K562 (cell line): ENCODE data around the gene PRSS57. TPM values are rescaled to one million over a fixed set of nuclear protein-coding genes. Genes with fewer than 3 reads are reported as not detected.

ENCODE experiments used
- CBX1 ChIP-seq: sonication (generic); IDR thresholded peaks from 2 replicates; pipeline ENCODE4 v1.6.1; 2016; ENCODE audit warnings: antibody characterized with exemption, low read depth, mild to moderate bottlenecking
- CHD1 ChIP-seq: fragments of 200-600 bp; sonication (generic); IDR thresholded peaks from one replicate; pipeline ENCODE4 v1.6.1; 2012; ENCODE audit warnings: mild to moderate bottlenecking, moderate library complexity, low read length, inconsistent platforms
- E2F6 ChIP-seq, 2 experiments: IDR thresholded peaks; 2 replicates each; pipeline ENCODE4 v1.6.1; 2011; ENCODE audit warnings: borderline replicate concordance in 1 of 2, control low read depth in 1 of 2, low read depth in 1 of 2, low read length in 1 of 2, mild to moderate bottlenecking in 1 of 2, mixed read lengths in 1 of 2, moderate library complexity in 1 of 2; ENCODE audit not compliant: insufficient read depth in 1 of 2, insufficient read length in 1 of 2, poor library complexity in 1 of 2, severe bottlenecking in 1 of 2; ENCODE audit errors: extremely low read depth in 1 of 2
- ELF2 ChIP-seq: fragments of 250-450 bp; sonication (Bioruptor Pico); IDR thresholded peaks from 2 replicates; pipeline ENCODE4 v1.5.0; 2021; ENCODE audit warnings: mild to moderate bottlenecking
- EP300 ChIP-seq: IDR thresholded peaks from 2 replicates; pipeline ENCODE4 v1.6.1; 2012; ENCODE audit warnings: low read length, improper control_type of control experiment
- KDM5B ChIP-seq: fragments of 200-600 bp; sonication (generic); IDR thresholded peaks from 2 replicates; pipeline ENCODE4 v1.6.1; 2012; ENCODE audit warnings: low read depth, mild to moderate bottlenecking, moderate library complexity, low read length, control low read depth, inconsistent platforms; ENCODE audit not compliant: insufficient replicate concordance
- MBD2 ChIP-seq: sonication (generic); IDR thresholded peaks from 2 replicates; pipeline ENCODE4 v1.6.1; 2016; ENCODE audit warnings: low read depth, borderline replicate concordance
- MTA3 ChIP-seq: fragments of 450-650 bp; formaldehyde crosslinking; IDR thresholded peaks from 2 replicates; pipeline ENCODE4 v1.6.1; 2017; ENCODE audit warnings: mild to moderate bottlenecking, borderline replicate concordance
- NRF1 ChIP-seq, 2 experiments: fragments of 450-650 bp; IDR thresholded peaks in 1 of 2; conservative IDR thresholded peaks in 1 of 2; 2 replicates each; pipeline ENCODE4 v1.6.1; 2014; ENCODE audit warnings: mild to moderate bottlenecking in 2 of 2
- POLR2AphosphoS5 ChIP-seq: IDR thresholded peaks from 2 replicates; pipeline ENCODE4 v1.6.1; 2011; ENCODE audit warnings: mild to moderate bottlenecking, low read depth, low read length, moderate library complexity; ENCODE audit not compliant: control insufficient read depth, insufficient read depth
- SP1 ChIP-seq: sonication (generic); formaldehyde crosslinking; IDR thresholded peaks from 2 replicates; pipeline ENCODE4 v1.8.1; 2022; ENCODE audit warnings: mild to moderate bottlenecking, missing genetic modification reagents
- SPI1 ChIP-seq: IDR thresholded peaks from 2 replicates; pipeline ENCODE4 v1.6.1; 2011; ENCODE audit warnings: low read depth, low read length, control low read depth, borderline replicate concordance
- STAG1 ChIP-seq: sonication (generic); formaldehyde crosslinking; IDR thresholded peaks from 2 replicates; pipeline ENCODE4 v1.5.0; 2020; ENCODE audit warnings: missing genetic modification reagents, borderline replicate concordance
- TAF1 ChIP-seq: IDR thresholded peaks from 2 replicates; pipeline ENCODE4 v1.6.1; 2011; ENCODE audit warnings: mild to moderate bottlenecking, low read length, moderate library complexity; ENCODE audit not compliant: insufficient read depth, control insufficient read depth, severe bottlenecking; ENCODE audit errors: extremely low read depth
- YY1 ChIP-seq, 3 experiments: IDR thresholded peaks; 2 replicates each; pipeline ENCODE4 v1.6.1; 2011; ENCODE audit warnings: low read length in 2 of 3, mild to moderate bottlenecking in 2 of 3, moderate library complexity in 2 of 3, borderline replicate concordance in 1 of 3, control low read depth in 1 of 3, low read depth in 1 of 3; ENCODE audit not compliant: insufficient read depth in 3 of 3, insufficient replicate concordance in 2 of 3, control insufficient read depth in 1 of 3, insufficient read length in 1 of 3; ENCODE audit errors: extremely low read depth in 1 of 3
- ZBTB7A ChIP-seq: IDR thresholded peaks from 2 replicates; pipeline ENCODE4 v1.6.1; 2011; ENCODE audit warnings: low read depth, mild to moderate bottlenecking, low read length, moderate library complexity, borderline replicate concordance; ENCODE audit not compliant: control insufficient read depth
- polyA plus RNA-seq, 8 experiments: library from polyadenylated mRNA; depleted of rRNA in 4 of 8; stranded (reverse) in 5 of 8; unstranded in 3 of 8; fragments of >200 nt; fragmentation: Nextera tagmentation in 2 of 8; fragmentation: Illumina TruSeq in 1 of 8; extraction: Ambion mirVana in 2 of 8; extraction: Trizol in 1 of 8; gene quantifications; 2 replicates each; pipeline versions ENCODE4 v1.2.1 to v1.2.3, GENCODE V29; 2011 to 2014; ENCODE audit warnings: inconsistent platforms in 1 of 8, missing spikeins in 1 of 8
- total RNA-seq, 7 experiments: library from RNA; depleted of rRNA in 6 of 7; stranded (reverse); fragments of >200 nt in 6 of 7; fragmentation: Illumina TruSeq in 2 of 7; extraction: Trizol in 2 of 7; gene quantifications; 2 replicates each; pipeline versions ENCODE4 v1.2.1 to v1.2.3, GENCODE V29; 2011 to 2021; ENCODE audit warnings: low replicate concordance in 1 of 7
- TF ChIP-seq, protein P1 (sequence below): fragments of 450-650 bp; IDR thresholded peaks from 2 replicates; pipeline ENCODE4 v1.6.1; 2016
- TF ChIP-seq, protein P2 (sequence below): fragments of 250-450 bp; sonication (Bioruptor Pico); IDR thresholded peaks from 2 replicates; pipeline ENCODE4 v1.9.0; 2021; ENCODE audit warnings: mild to moderate bottlenecking, inconsistent platforms

PRSS57 gene
- total and polyA plus RNA-seq, 9 of the 15 experiments (the other 6 are each of a cell fraction or from before 2014, with no cell fraction given), result 0.06 to 2.5 (median 1.3) TPM; not detected in 3

DNA sequence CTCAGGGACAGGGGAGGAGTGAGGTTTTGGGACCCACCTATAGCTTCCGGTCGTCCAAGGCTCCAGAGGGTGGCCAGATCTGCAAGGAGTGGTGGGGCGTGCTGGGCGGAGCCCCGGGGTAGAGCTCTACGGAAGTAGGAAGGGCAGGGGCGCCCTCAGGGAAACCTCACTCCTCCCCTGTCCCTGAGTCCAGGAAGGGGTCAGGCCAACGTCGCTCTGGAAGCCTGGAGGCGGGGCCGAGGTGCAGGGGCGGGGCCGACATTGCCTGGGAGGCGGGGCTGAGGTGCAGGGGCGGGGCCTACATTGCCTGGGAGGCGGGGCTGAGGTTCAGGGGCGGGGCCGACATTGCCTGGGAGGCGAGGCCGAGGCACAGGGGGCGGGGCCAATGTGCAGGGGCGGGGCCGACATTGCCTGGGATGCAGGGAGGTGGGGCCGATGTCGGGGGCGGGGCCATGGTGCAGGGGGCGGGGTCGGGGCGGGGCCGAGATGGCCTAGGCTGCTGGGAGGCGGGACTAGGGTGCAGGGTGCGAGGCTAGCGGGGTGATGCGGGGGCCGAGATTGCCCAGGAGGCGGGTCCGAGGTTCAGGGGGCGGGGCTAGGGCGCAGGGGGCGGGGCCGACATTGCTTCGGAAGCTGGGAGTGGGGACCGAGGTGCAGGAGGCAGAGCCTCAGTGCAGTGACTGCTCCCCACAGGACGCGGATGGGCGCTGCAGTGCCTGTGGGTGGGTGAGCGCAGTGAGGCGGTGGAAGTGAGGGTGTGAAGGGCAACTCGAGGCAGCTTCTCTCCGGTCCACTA lies 8.6 kb upstream of the PRSS57 start (continued):
- TF ChIP-seq, protein P1, sequence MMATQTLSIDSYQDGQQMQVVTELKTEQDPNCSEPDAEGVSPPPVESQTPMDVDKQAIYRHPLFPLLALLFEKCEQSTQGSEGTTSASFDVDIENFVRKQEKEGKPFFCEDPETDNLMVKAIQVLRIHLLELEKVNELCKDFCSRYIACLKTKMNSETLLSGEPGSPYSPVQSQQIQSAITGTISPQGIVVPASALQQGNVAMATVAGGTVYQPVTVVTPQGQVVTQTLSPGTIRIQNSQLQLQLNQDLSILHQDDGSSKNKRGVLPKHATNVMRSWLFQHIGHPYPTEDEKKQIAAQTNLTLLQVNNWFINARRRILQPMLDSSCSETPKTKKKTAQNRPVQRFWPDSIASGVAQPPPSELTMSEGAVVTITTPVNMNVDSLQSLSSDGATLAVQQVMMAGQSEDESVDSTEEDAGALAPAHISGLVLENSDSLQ, result peak; percentile 70
- TF ChIP-seq EP300, result peak; percentile 40; the same call in 1 of the 2 replicates
- peak; percentile 69 for TF ChIP-seq SP1 (CRISPR knock-in tag)
- peak; percentile 55; the same call in 1 of the 2 replicates for TF ChIP-seq POLR2AphosphoS5
- TF ChIP-seq, protein P2, sequence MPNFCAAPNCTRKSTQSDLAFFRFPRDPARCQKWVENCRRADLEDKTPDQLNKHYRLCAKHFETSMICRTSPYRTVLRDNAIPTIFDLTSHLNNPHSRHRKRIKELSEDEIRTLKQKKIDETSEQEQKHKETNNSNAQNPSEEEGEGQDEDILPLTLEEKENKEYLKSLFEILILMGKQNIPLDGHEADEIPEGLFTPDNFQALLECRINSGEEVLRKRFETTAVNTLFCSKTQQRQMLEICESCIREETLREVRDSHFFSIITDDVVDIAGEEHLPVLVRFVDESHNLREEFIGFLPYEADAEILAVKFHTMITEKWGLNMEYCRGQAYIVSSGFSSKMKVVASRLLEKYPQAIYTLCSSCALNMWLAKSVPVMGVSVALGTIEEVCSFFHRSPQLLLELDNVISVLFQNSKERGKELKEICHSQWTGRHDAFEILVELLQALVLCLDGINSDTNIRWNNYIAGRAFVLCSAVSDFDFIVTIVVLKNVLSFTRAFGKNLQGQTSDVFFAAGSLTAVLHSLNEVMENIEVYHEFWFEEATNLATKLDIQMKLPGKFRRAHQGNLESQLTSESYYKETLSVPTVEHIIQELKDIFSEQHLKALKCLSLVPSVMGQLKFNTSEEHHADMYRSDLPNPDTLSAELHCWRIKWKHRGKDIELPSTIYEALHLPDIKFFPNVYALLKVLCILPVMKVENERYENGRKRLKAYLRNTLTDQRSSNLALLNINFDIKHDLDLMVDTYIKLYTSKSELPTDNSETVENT (CRISPR knock-in tag), result peak; percentile 25; the same call in 1 of the 2 replicates
- TF ChIP-seq MTA3, result 0 out of 2 replicates have a peak, but pooled peaks have one; percentile 20
- peak; percentile 48; the same call in 1 of the 2 replicates for TF ChIP-seq SPI1
- TF ChIP-seq CBX1, result peak; percentile 56
- 0 out of 2 replicates have a peak, but pooled peaks have one; percentile 30 for TF ChIP-seq MBD2
- TF ChIP-seq NRF1 (conservative IDR thresholded peaks at IDR 0.05 in 1 of 2, IDR thresholded peaks at IDR 0.05 in 1 of 2), result peak; percentile 47 to 59; a peak in 3 of 4 replicates
- TF ChIP-seq E2F6 (IDR thresholded peaks at IDR 0.05; ENCODE audit: borderline replicate concordance in 1 of 2, extremely low read depth in 1 of 2, insufficient read depth in 1 of 2, insufficient read length in 1 of 2, low read depth in 1 of 2, low read length in 1 of 2, poor library complexity in 1 of 2, severe bottlenecking in 1 of 2), result peak; percentile 23 to 90
- TF ChIP-seq KDM5B, result peak; percentile 64
- peak; percentile 91 for TF ChIP-seq ZBTB7A
- TF ChIP-seq STAG1, result no peak
- TF ChIP-seq ELF2 (CRISPR knock-in tag), result 0 out of 2 replicates have a peak, but pooled peaks have one; percentile 38
- TF ChIP-seq TAF1, result peak; percentile 44
- no peak for TF ChIP-seq YY1 (IDR thresholded peaks at IDR 0.05; ENCODE audit: borderline replicate concordance in 1 of 3, control insufficient read depth in 1 of 3, extremely low read depth in 1 of 3, insufficient read depth in 3 of 3, insufficient read length in 1 of 3, insufficient replicate concordance in 2 of 3, low read depth in 1 of 3, low read length in 2 of 3)
- TF ChIP-seq CHD1, result peak; percentile 41
